GM21576 (cell line): ENCODE measurements around the gene FOLR1.

Source experiments
- ATAC-seq: cut with Tn5 transposase; IDR thresholded peaks from one replicate; pipeline ENCODE4 v1.9.1; 2021; ENCODE audit warnings: mild to moderate bottlenecking, moderate library complexity; ENCODE audit not compliant: unreplicated experiment

Gene FOLR1

GRCh38 chr11:72222907-72223614, 31.1 kb downstream of the FOLR1 start:
- peak; percentile 58 for ATAC-seq

DNA sequence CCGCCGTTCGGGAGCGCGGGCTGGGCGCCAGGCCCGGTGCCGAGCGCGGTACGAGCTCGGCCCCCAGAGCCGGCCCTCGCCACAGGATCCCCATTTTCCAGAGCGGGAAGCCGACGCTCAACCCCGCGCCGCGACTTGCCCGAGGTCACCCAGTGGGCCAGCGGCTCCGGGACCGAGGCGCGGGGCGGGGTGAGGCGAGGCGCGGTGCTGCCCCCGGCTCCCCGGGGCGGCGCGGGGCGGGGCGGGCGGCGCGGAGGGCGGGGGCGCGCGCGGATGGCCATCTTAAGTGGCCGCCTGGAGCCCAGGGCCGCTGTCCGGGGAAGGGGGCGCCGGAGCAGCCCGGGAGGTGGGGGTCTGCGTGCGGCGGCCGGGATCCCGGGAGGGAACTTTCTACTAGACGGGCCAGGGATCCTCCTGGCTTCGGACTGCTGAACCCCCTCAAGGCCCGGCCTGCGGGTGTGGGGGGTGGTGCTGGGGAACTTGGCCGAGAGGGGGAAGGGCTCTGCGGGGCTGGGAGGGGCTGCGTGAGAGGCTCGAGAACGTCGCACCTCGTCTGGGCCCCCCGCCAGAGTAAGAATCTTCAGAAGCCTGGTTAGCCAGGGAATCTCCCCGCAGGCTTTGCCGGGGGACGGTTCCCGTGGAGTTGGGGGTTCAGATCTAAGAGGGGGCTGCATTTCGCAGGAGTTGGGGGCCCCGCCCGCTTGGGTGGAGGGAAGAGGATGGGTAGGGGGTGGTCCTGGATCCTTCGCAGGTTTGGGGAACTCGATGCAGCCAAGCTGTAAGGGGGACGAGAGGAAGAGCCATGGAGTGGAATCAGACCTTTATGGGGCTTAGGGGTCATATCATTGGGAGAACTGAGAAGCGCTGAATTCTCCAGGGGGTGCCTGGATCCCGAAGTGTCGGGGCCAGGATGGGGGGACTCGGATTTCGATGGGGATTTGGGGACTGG, 31.9 kb downstream of the FOLR1 start:
- peak; percentile 44 for ATAC-seq

GRCh38 chr11:72224564-72225410, 32.8 kb downstream of the FOLR1 start, which contains the start of gene INPPL1:
Gene INPPL1, plus strand, starts transcription at chr11:72224767. Its CDS starts 218 bp downstream, at chr11:72224985.
- no peak for ATAC-seq

GRCh38 chr11:72225411-72225951, 33.5 kb downstream of the FOLR1 start:
- ATAC-seq: no peak

- ATAC-seq: no peak
These were observed 34.8 kb downstream of the FOLR1 start for GRCh38 chr11:72226701-72227100.

DNA sequence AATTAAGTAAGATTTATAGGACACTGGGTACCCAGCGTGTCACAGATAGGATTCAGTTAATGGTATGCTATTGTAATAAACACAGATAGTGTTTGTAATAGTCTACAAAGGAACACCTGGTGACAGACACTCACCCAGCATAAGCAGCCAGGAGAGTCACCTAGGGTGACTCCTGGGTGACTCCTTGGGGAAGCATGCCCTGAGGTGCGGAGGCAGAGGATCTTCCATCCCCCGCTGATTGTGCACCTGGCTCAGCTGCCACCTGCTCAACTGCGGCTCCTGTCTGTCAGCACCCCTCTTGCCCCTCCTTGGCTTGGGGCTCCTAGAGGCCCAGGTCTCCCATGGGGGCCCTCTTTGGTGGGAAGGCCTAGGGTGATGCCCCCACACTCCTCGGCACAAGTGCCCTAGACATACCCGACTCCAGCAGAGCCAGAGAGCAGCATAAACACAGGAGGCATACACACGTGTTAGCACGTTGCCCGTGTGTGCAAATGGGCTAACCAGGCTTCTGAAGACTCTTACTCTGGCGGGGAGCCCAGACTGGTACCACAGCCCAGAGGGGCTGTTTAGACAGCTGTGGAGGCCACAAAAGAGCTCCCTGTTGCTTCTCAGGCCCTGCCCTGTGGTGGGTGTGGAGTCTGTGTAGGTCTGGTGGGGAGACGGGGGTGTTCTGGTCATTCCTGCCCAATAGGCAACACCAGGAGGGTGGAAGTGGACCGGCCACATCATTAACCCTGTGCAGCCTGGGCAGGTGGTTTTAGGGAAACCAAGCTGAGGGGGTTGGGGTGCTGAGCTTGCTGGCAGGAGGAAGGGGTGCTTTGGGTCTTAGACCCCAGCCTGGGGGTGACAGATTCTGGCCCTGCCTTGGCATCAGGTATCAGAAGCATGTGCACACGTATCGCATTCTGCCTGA, 35.6 kb downstream of the FOLR1 start:
- ATAC-seq: no peak

- no peak for ATAC-seq
These were observed 36.4 kb downstream of the FOLR1 start for GRCh38 chr11:72228229-72228843.

DNA sequence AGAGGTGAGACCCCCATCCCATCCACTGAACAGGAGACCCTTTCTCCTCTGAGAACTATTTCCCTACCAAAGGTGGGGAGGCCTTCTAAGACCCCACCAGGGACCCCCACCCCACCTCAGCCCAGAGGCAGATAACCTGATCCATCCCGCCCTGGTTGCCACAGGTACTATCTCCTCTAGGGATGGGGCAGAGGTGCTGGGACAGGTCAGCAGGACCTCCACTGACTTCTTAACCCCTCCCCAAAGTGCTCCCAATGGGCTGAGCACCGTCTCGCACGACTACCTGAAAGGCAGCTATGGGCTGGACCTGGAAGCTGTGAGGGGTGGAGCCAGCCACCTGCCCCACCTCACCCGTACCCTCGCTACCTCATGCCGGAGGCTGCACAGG, 36.9 kb downstream of the FOLR1 start:
- ATAC-seq: no peak

DNA sequence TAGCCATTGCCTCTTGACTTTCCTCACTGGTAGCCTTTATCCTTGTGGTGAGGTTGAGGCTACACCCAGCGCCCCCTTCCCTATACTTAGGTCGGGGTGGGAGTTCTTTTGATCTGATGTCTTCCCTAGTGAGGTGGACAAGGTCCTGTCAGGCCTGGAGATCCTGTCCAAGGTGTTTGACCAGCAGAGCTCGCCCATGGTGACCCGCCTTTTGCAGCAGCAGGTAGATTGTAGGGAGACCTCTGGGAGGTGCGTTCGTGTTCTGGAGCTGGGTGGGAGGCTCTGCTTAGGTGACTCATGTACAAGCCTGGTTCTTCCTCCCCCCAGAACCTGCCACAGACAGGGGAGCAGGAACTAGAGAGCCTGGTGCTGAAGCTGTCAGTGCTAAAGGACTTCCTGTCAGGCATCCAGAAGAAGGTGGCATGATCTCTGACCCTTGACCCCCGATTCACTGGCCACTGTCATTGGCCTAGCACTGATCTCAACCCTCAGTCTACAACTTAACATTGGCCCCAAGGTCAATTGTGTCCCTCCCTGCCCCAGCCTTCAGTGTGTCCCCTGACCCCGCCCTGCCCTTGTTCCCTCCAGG, 37.5 kb downstream of the FOLR1 start:
- no peak for ATAC-seq

GRCh38 chr11:72229925-72230763, 38.2 kb downstream of the FOLR1 start:
- ATAC-seq: no peak

DNA sequence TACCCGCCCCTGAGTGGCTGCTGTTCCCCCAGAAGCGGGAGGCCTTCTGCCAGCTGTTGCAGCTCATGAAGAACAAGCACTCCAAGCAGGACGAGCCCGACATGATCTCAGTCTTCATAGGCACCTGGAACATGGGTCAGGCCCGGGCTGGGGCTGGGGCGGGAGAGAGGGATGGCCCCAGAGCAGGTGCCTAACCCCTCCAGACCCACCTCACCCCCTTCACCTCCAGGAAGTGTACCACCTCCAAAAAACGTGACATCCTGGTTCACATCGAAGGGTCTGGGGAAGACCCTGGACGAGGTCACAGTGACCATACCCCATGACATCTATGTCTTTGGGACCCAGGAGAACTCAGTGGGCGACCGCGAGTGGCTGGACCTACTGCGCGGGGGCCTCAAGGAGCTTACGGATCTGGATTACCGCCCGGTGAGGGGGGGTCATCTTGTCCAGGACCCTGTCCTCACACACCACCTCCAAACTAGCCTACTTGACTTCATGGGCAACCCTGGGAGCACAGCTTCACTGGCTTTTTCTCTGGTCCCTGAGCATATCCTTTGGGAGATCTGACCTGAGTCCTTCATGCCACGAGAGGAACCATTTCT, 38.9 kb downstream of the FOLR1 start:
- ATAC-seq: no peak

DNA sequence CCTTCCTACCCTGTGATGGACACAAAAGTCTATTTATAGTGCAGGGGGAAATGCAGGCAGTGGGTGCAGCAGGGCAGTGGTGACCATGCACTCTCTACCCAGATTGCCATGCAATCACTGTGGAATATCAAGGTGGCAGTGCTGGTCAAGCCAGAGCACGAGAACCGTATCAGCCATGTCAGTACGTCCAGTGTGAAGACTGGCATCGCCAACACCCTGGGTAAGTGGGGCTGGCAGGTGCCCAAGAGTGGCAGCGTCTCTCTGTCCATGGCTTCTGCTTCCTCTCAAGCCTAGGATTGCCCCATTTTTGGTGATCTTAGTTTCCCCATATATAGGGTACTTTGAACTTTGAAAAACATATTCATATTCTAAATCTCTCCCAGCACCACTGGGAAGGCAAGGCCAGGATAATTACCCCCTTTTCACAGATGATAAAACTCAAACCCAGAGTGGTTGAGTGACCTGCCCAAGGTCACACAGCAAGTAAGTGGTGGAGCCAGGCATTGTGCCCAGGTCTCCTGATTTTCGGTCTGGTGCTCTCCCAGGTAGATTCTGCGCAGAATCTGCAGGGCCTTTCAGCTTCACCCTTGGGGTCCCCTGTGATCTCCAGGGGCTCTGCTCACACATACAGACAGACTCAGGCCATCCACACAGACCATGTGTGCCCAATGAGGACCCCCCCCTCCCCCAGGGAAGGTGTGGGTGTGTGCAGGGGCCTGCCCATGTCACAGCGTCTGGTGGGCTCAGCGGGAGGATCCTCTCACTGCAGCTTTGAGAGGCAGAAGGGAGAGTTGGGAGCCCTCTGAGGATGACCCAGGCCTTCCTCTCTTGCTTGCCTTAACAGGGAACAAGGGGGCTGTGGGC, 39.7 kb downstream of the FOLR1 start:
- no peak for ATAC-seq

- no peak for ATAC-seq
These were observed 40.5 kb downstream of the FOLR1 start for GRCh38 chr11:72232260-72233055.

- ATAC-seq: no peak
These were observed 41.3 kb downstream of the FOLR1 start for GRCh38 chr11:72233056-72233772.
